NCI-H1694 treated with DMSO at 0.1 percent for 48 hours (cell line): ENCODE measurements around the gene XYLT2.

Experiments used
- DNase-seq: peaks from one replicate; lab custom pipeline; 2025; lab: John Stamatoyannopoulos, UW

The XYLT2 gene

DNA sequence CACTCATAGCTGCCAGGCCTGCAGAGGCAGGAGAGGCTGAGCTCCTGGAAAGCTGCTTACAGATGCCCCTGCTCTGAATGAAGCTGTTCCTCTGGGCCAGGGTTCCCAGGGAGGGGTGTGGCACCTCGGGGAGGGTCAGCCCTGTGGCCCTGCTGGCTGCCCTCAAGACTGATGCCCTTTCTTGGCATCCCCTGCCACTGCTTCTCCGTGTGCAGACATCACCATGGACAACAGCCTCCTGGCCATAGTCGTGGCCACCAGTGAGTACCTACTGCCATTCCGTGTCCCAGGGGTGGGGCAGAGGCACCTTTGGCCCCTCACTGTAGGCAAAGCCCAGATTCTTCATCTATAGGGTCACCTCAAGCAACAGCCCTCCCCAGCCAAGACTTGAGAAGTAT, 18.1 kb downstream of the XYLT2 start:
- no peak for DNase-seq

DNA sequence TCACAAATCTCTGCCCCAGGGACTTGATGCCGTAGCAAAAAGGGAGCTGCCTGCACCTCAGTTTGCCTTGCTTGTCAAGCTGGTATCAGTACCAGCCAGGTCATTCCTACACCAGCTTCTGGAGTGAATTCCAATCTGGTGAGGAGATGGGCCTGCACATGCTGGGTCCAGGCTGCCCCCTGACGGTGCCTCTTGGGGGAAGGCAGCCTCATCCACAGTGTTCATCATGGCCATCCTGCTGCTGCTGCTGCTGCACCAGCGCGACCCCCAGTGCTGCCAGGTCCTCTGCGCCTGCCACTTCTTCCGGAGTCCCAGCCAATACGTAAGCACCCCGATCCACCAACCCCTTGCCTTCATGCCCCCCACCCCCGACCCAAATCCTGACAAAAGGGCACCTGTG, 18.8 kb downstream of the XYLT2 start:
- no peak for DNase-seq

DNA sequence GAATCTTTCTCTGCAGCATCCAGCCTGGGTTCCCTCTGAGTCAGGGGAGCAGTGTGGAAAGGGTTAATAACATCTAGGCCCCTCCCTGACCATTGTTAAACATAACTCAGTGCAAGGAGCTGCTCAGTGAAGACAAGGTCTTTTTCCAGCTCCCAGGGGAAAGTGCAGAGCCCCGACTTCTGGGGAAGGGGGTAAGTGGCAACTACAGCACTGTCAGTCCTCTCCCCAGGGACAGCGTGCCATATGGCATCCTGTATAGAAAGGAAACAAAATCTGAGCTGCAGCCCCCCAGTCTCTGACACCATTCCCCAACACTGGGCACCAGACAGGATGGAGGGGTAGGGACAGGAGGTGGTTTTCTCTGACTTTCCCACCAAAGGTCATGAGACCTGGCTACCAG, 19.2 kb downstream of the XYLT2 start:
- DNase-seq = peak; percentile 17

- DNase-seq = no peak
Measured at GRCh38 chr17:50365649-50366393, 19.9 kb downstream of the XYLT2 start.

- no peak for DNase-seq
Measured at GRCh38 chr17:50367401-50367800, 21.5 kb downstream of the XYLT2 start.

DNA sequence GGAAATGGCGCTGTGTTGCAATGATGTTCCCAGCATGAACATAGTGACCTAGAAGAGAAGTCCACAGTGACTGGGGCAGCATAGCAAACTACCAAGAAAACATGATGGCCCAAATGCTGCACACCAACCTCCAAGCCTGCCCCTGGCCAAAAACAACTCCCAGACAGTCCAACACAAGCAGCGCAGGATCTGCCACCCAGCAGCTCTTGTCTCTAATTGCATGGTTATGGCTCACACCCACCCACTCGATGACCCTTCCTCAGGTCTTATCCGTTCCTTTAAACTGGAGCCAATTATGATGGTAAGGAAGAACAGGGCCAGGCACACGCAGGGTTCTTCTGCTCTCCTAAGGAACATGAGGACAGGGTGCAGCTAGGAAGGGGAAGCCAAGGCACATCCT, 24.1 kb downstream of the XYLT2 start:
- DNase-seq = no peak

DNA sequence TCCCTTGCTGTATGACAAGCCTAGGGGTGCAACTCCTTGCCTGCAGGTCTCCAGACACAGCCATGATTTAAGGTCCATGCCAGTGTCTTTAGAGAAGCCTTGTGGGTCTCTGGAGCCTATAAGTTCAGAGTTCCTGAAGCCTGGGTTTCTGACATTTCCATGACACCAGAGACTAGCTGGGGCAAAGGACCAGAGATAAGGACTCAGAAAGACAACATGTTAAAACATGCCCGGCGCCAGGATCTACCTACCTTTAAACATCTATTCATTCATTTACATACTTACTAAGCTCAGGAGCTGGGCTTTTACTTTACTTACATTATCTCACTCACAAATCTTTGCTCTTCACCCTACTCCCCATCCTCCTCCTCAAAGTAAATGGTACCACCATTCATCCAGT, 25.6 kb downstream of the XYLT2 start:
- DNase-seq = no peak

GRCh38 chr17:50372222-50372757, 26.4 kb downstream of the XYLT2 start:
- no peak for DNase-seq

DNA sequence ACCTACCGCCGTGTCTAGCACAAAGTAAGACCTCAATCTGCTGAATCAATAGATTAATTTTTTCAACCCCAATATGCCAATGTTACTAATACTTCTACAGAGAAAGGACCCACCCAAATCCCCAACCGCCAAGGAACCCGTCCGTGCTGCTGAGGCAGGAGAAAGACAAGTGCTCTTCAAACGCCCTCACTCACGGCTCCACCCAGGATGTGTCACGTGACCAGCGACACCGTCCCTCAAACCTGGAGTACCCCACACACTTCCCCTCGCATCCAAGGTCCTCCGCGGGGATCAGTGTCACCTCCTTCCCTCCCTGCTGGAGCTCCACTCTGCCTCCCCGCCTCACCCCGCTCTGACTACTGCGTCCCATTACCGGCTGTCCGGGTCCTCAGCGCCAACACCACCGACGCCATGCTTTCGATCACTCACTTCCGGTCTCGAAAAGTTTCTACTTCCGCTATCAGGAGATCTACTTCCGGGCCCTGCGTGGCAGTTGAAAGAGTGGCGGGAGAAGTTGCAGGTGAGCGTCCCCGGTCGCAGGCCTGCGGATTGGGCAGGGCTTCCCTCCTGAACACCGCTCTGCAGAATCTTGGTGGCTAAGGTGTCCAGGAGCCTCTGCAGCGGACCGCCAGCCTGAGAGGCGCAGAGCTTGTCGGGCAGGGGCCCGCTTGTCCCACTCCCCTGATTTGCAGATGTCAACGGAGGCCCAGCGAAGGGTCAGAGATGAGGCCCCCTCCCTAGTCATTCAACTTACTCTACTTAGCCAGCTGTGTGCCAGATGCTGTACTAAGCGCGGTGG, 27.0 kb downstream of the XYLT2 start, which contains the start of the genes EME1 and MRPL27:
TSS of gene EME1 (plus strand) at position 472 of the 799 bp plus-strand sequence. CDS start 1,980 bp downstream, outside the sequence.
TSS of gene MRPL27 (minus strand) at position 427 of the 799 bp plus-strand sequence. CDS start at position 413, 14 bp downstream.
- DNase-seq = peak; percentile 93

DNA sequence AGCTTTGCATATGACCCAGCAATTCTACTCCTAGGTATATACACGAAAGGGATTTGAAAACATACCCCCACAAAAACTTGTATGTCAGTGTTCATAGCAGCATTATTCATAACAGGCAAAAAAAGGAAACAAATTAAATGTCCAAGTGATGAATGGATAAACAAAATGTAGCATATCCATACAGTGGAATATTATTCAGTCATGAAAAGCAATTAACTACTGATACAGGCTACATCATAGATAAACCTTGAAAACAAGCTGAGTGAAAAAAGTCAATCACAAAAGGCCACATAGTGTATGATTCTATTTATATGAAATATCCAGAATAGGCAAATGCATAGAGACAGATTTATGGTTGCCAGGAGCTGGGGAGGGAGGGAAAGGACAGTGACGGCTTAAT, 27.8 kb downstream of the XYLT2 start:
- DNase-seq = no peak

- peak; percentile 82 for DNase-seq
Measured at GRCh38 chr17:50375858-50376538, 30.1 kb downstream of the XYLT2 start.

- no peak for DNase-seq
Measured at GRCh38 chr17:50379351-50380132, 33.6 kb downstream of the XYLT2 start.

DNA sequence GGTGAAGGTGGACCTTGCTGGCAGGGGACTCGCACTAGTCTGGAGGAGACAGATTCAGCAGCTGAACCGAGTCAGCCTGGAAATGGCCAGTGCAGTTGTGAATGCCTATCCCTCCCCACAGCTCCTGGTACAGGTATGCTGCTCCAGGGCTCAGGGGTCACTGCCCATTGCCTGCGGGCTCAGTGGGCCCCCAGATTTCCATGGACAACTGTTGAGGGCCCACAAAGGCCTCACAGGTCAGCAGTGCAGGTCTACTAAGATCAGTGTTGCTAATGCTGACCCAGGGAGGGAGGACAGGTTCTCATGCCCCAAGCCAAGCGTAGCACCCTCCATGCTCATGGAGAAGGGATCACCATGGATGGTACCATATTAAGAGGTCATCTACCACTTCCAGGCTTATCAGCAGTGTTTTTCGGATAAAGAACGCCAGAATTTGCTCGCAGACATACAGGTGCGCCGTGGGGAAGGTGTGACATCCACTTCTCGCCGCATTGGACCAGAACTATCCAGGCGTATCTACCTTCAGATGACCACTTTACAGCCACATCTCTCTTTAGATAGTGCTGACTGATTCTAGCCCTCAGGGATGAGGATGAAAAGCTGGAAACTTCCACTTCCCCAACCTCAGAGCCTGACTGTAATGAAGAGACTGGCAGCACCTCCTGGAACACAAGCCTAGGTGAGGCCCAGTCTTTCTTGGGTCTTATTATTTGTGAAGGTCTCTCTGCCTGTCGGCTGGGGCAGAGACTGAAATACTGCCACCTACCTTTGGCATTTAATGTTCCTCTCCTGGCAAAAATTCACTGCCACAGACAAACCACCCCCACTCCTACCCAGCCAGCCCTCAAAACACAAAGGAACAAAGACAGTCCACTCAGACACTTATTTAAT, 34.7 kb downstream of the XYLT2 start:
- no peak for DNase-seq

GRCh38 chr17:50381260-50381815, 35.4 kb downstream of the XYLT2 start:
- DNase-seq = no peak

GRCh38 chr17:50381920-50382319, 36.0 kb downstream of the XYLT2 start:
- DNase-seq = no peak

DNA sequence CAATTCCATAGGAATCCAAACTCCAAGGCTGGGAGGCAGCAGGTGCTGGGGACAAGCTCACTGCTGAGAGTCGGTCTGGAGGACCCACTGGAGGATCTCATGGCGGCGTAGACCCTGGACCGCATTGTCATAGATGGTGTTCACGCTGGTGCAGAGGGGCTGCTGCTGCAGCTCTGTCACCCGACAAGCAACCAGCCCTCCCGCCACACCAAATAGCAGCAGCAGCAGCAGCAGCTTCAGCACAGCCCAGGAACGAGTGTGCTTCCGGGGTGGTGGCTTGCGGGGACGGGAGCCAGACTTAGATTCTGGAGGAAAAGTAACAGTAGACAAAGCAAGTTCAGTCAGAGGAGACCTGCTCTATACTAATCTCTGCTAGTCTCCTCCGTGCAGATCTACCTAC, 37.0 kb downstream of the XYLT2 start:
- no peak for DNase-seq

GRCh38 chr17:50386510-50386909, 40.6 kb downstream of the XYLT2 start:
- no peak for DNase-seq

DNA sequence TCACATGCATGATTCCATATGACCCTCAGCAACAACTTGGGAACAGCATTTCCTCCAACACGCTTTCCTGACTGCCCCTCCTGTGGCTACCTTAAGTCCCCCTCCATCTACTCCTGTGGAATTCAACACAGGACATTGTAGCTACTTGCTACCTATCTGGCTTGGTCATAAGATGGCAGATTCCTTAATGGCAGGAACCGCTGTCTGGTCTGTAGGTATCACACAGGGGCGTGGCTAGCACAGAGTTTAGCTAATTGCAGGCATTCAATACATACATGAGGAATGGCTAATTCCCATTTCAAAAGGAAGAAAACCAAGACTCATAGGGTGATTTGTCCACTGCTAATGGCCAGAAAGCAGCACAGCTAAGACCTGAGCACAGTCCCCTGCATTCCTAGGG, 42.8 kb downstream of the XYLT2 start:
- no peak for DNase-seq

DNA sequence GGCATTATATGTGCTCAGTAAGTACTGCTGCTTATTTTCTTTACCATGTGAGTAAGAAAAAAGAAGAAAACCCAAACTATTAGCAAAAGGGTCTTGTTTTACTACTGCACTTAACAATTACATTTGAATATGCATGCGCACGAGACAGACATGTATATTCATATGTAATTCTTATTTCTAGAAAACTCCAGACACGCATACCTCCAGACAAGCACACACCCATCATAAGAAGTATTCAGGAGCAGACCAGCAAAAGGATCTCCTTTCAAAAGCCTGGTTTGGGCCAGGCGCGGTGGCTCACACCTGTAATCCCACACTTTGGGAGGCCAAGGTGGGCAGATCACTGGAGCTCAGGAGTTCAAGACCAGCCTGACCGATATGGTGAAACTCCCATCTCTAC, 43.6 kb downstream of the XYLT2 start:
- DNase-seq = no peak

DNA sequence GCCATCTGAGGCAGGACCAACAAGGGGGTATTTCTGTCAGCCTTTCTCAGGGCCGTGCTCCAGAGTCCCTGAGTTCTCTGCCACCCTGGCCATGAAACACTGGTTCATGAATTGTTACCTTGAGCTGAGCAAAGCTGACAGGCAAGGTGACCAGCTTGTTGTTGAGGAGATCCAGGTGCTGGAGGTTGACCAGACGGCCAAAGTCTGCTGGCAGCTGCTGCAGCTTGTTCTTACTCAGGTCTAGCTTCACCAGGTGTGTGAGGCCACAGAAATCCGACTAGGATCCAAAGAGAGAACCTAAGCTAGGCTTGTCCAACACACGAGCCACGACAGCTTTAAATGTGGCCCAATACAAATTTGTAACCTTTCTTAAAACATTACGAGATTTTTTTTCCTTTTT, 46.7 kb downstream of the XYLT2 start:
- DNase-seq = no peak
